Testis (tissue), 3 donors: Measurements from ENCODE around the gene CLTRN. TPM values are rescaled to one million over a fixed set of nuclear protein-coding genes. Genes with fewer than 3 reads are reported as not detected.
A peak's percentile ranks its signal among the peaks of the same experiment; 100 is the strongest.

Experiments
- DNase-seq: peaks from one replicate; pipeline ENCODE4 v3.0.0-alpha.2; 2019
- H3K27ac ChIP-seq, 2 donors: fragments of 200-600 bp; sonication (generic); one replicate each; pipeline ENCODE4 v1.5.1; 2019
- H3K27me3 ChIP-seq: fragments of 200-600 bp; sonication (generic); one replicate; pipeline ENCODE4 v1.5.1; 2019
- H3K36me3 ChIP-seq: fragments of 200-600 bp; sonication (generic); one replicate; pipeline ENCODE4 v1.5.1; 2017; ENCODE audit warnings: low read depth; ENCODE audit errors: missing control alignments
- H3K4me1 ChIP-seq: fragments of 200-600 bp; sonication (generic); one replicate; pipeline ENCODE4 v1.5.1; 2019
- H3K4me3 ChIP-seq, 2 donors: fragments of 200-600 bp; sonication (generic); one replicate each; pipeline ENCODE4 v1.5.1; 2017 to 2019
- H3K9me3 ChIP-seq: fragments of 200-600 bp; sonication (generic); one replicate; pipeline ENCODE4 v1.5.1; 2017
- CTCF ChIP-seq, 3 experiments: fragments of 450-650 bp in 2 of 3; fragments of 200-600 bp in 1 of 3; sonication (generic) in 1 of 3; IDR thresholded peaks; one replicate each; pipeline ENCODE4 v1.5.1; 2016 to 2019; ENCODE audit warnings: antibody characterized with exemption in 3 of 3, mild to moderate bottlenecking in 2 of 3, moderate library complexity in 1 of 3
- POLR2A ChIP-seq: fragments of 450-650 bp; IDR thresholded peaks from one replicate; pipeline ENCODE4 v1.6.1; 2017; ENCODE audit warnings: antibody characterized with exemption, mild to moderate bottlenecking, moderate library complexity
- WGBS, 2 donors: methylation state at CpG; one replicate each; pipeline ENCODE4 v1.1.5; 2018; 5-methylcytosine and 5-hydroxymethylcytosine counted together
- intact Hi-C: fragments of 100-400 bp; cut with DNase I; formaldehyde crosslinking; loops from one replicate; pipeline ENCODE4 v1.15.1; 2023; ENCODE audit warnings: low total_unique reads
- polyA plus RNA-seq: library from polyadenylated mRNA; stranded (reverse); fragments of 350-450 nt; fragmentation: Illumina TruSeq; extraction: RNeasy Lipid Tissue Mini Kit (QIAGEN cat#74804); gene quantifications from one replicate; pipeline ENCODE4 v1.2.3, GENCODE V29; 2014; ENCODE audit warnings: low read depth, low replicate concordance; ENCODE audit not compliant: insufficient read depth
- total RNA-seq, 2 donors: library from RNA; depleted of rRNA; stranded (reverse); fragments of >200 nt; gene quantifications; one replicate each; pipeline ENCODE4 v1.2.3, GENCODE V29; 2016

Gene CLTRN
- total and polyA plus RNA-seq, 3 donors from 2014 or later, result 1.6 to 2.3 (median 1.9) TPM

- 71 to 91% methylated on average over 1 of the region's 1 CpG for WGBS, 2 donors
- intact Hi-C loops, result no loop called here
- DNase-seq, result no peak
- H3K27me3 ChIP-seq, result no peaks in the 10 kb centered on the region
- no peak overlapping the region for H3K27ac ChIP-seq
- TF ChIP-seq POLR2A (no peak), CTCF (IDR thresholded peaks at IDR 0.05) (no peak)
- no peaks in the 10 kb centered on the region for H3K36me3 ChIP-seq
- H3K4me1 ChIP-seq, result no peaks in the 10 kb centered on the region
- H3K9me3 ChIP-seq, result no peaks in the 10 kb centered on the region
- H3K4me3 ChIP-seq, result no peak overlapping the region
Measured at GRCh38 chrX:15605226-15605625, 59.4 kb downstream of the CLTRN start.

GRCh38 chrX:15602761-15603160, 61.8 kb downstream of the CLTRN start:
- no peaks in the 10 kb centered on the region for H3K36me3 ChIP-seq
- intact Hi-C loops, result no loop called here
- 65 to 80% methylated on average over 5 of the region's 5 CpGs for WGBS, 2 donors
- TF ChIP-seq POLR2A, result no peak
- no peak for TF ChIP-seq CTCF (IDR thresholded peaks at IDR 0.05)
- no peaks in the 10 kb centered on the region for H3K9me3 ChIP-seq
- DNase-seq, result no peak
- no peaks in the 10 kb centered on the region for H3K4me1 ChIP-seq
- no peak overlapping the region for H3K4me3 ChIP-seq
- no peak overlapping the region for H3K27ac ChIP-seq
- no peaks in the 10 kb centered on the region for H3K27me3 ChIP-seq

GRCh38 chrX:15601932-15602331, 62.7 kb downstream of the CLTRN start:
- no peaks in the 10 kb centered on the region for H3K4me1 ChIP-seq
- H3K27ac ChIP-seq, result no peak overlapping the region
- H3K36me3 ChIP-seq, result no peaks in the 10 kb centered on the region
- DNase-seq, result no peak
- no peaks in the 10 kb centered on the region for H3K9me3 ChIP-seq
- WGBS, 2 donors, result 87 to 89% methylated on average over 2 to 3 of the region's 3 CpGs
- no peak for TF ChIP-seq CTCF (IDR thresholded peaks at IDR 0.05)
- TF ChIP-seq POLR2A, result no peak
- no peaks in the 10 kb centered on the region for H3K27me3 ChIP-seq
- H3K4me3 ChIP-seq, result no peak overlapping the region
- intact Hi-C loops, result no loop called here

GRCh38 chrX:15600745-15601144, 63.9 kb downstream of the CLTRN start, which contains the start of gene ACE2:
TSS of gene ACE2 (minus strand) at chrX:15600960. CDS start at chrX:15600911, 49 bp downstream.
- Histone ChIP-seq H3K27ac (peak within 1 kb of the TSS; percentile 18 to 45), H3K27me3 (no peaks in the 10 kb centered on the region), H3K9me3 (no peaks in the 10 kb centered on the region), H3K4me3 (no peak within 1 kb of the TSS), H3K4me1 (no peaks in the 10 kb centered on the region), H3K36me3 (no peaks in the 10 kb centered on the region)
- DNase-seq, result peak; percentile 25
- WGBS, 2 donors, result 32 to 40% methylated on average over 3 to 4 of the region's 4 CpGs
- intact Hi-C loops, result no loop called here
- TF ChIP-seq CTCF (IDR thresholded peaks at IDR 0.05), result no peak
- no peak for TF ChIP-seq POLR2A

GRCh38 chrX:15600049-15600448, 64.6 kb downstream of the CLTRN start:
- Histone ChIP-seq H3K9me3 (no peaks in the 10 kb centered on the region), H3K4me1 (no peaks in the 10 kb centered on the region), H3K36me3 (no peaks in the 10 kb centered on the region), H3K27ac (peak overlapping the region; percentile 18 to 45), H3K4me3 (no peak overlapping the region), H3K27me3 (no peaks in the 10 kb centered on the region)
- intact Hi-C loops, result no loop called here
- TF ChIP-seq POLR2A (no peak), CTCF (IDR thresholded peaks at IDR 0.05) (no peak)
- DNase-seq, result no peak
